WI38 (cell line): ENCODE results near the gene DPYD.

Experiments
- H3K4me3 ChIP-seq: 2 replicates; pipeline ENCODE4 v1.5.1; 2011; ENCODE audit warnings: low read depth, mild to moderate bottlenecking, control low read depth, low read length
- TF ChIP-seq, protein P1 (sequence below): IDR thresholded peaks from 2 replicates; pipeline ENCODE4 v1.5.1; 2012; ENCODE audit warnings: low read depth, mild to moderate bottlenecking, control low read depth, low read length

Gene DPYD

DNA sequence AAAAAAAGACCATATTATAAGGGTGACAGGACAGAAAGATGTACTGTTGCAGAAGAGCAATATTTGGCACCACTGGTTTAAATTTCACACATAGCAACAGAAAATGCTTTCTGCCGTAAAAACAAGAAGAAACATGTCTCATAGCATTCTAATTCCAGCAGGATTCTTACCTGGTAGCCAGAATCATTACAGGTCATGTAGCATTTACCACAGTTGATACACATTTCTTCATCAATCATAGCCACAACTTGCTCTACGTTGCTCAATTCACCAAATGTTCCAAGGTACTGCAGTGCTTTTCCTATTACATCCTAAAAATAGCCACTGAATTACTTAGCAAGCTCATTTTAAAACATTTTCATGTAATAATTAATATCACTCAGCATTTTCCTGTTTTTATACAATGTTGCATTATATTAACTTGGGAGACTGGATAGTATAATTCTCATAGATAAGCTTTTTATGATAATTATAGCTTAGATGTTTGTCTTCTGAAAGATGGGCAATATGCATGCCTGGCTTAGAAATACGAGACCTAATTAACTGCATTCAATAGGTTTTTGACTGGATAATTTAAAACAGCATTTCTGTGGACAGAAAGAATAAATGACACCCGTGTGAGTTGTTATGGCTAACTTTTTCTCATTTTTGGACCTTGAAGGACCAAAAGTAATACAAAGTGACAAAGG, 838.5 kb downstream of the DPYD start:
- TF ChIP-seq, protein P1, sequence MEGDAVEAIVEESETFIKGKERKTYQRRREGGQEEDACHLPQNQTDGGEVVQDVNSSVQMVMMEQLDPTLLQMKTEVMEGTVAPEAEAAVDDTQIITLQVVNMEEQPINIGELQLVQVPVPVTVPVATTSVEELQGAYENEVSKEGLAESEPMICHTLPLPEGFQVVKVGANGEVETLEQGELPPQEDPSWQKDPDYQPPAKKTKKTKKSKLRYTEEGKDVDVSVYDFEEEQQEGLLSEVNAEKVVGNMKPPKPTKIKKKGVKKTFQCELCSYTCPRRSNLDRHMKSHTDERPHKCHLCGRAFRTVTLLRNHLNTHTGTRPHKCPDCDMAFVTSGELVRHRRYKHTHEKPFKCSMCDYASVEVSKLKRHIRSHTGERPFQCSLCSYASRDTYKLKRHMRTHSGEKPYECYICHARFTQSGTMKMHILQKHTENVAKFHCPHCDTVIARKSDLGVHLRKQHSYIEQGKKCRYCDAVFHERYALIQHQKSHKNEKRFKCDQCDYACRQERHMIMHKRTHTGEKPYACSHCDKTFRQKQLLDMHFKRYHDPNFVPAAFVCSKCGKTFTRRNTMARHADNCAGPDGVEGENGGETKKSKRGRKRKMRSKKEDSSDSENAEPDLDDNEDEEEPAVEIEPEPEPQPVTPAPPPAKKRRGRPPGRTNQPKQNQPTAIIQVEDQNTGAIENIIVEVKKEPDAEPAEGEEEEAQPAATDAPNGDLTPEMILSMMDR, result no peak
- H3K4me3 ChIP-seq, result no peak overlapping the region

DNA sequence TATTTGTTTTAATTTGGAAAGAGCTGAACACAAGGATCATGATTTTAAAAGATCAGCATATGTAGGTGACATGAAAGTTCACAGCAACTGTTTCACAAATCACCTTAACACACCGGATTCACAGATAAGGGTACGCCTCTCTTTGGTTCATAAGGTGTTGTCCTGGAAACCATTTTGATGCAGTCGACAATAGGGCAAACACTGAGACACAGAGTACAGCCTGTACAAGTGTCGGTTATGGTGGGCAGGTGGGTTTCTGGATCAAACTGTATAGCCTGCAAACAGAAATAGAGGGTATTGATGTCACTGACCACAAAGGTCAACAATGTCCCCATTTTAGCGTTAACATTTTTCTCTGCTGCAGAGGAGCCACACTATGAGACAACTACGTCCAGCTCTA, 842.0 kb downstream of the DPYD start:
- TF ChIP-seq, protein P1, result no peak
- H3K4me3 ChIP-seq, result no peak overlapping the region

DNA sequence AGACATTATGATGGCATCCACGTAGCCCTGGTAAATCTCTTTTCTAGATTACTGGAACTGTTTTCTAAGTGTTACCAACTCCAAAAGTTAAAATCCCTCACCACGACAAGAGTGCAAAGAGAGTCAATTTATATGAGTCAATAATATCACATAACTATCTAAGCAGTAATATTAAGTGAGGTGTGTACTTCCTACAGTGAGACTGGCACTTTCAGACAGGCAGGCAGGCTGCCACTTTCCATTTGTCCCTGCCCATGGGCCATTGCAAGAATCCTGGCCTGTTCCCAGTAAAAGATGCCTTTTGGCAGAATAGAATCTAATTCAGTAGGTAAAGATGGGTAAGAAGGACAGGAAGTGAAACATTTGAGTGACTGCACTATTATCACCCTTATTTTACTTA, 843.6 kb downstream of the DPYD start:
- TF ChIP-seq, protein P1, result no peak
- no peak overlapping the region for H3K4me3 ChIP-seq

DNA sequence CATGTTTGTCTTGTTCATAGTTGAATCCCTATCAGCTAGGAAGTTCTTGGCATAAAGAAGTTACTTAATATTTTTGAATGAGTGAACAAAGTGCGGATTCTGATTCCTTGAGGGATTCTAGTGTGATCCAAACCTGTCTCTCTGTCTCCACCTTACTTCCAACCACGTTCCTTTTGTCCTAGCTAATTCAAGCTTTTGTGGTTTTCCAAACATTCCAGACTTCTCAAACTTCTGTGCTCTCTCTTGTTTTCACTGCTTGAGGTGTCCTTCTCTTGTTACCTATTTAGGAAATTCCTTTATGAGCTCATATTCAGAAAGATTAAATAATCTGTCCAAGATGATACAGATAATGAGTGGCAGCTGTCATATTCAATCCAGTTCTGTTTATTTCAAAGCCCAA, 846.1 kb downstream of the DPYD start:
- TF ChIP-seq, protein P1, result no peak

DNA sequence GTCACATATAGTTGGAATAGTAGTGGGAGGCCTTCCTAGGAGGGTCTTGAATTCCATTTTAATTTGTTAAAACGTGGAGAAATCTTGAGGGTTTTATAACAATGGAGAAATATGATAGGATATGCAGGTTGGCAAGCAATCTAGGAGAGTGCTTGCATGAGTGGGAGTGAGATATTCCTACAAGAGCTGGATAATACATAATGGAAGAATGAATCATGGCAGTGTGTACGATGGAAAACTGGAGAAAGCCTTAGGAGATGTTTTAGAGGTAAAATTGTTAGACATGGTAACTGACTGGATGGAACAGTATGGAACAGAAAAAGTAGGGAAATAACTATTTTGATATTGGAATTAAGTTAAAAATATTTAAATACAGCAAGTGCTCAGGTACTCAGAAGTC, 846.9 kb downstream of the DPYD start:
- TF ChIP-seq, protein P1, result no peak
- H3K4me3 ChIP-seq, result no peak overlapping the region

More for the DNA sequence above, 846.1 kb downstream of the DPYD start:
- H3K4me3 ChIP-seq, result no peak overlapping the region

DNA sequence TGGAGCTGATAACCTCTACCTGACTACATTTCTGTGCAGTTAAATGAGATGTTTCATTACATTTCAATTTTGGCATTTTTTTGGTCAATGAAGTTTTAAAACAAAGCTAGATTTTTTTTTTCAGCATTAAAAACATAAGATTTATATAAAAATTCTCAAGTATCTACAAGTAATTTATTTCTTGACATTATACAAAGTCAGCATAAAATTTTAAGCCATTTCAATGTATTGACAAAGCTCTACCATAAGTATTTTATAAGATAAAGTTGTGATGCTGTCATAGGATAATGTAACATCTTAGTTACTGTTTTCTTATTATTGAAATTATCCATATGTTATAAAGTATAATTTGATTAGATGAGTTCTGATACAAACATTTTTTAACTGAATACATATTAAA, 847.7 kb downstream of the DPYD start:
- no peak overlapping the region for H3K4me3 ChIP-seq
- TF ChIP-seq, protein P1, result no peak

DNA sequence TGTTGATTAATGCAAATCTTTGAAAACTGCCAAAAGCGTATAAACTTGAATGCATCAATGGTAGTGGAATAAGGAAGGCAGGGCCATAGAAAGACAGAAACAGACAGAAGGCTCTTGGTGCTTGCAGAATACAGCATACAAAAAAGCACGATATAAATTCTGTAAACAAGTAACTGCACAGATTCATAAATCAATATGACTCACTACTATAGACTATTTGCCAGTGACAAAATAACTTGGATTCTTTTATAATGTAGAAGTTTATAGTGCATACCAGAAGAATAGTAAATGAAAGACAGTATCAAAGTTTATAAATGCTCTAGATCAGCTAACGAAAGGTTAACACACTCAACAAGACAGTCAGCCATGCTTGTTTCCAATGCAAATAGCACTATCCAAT, 849.7 kb downstream of the DPYD start:
- TF ChIP-seq, protein P1, result no peak
- H3K4me3 ChIP-seq, result no peak overlapping the region
